GM12865 (cell line): ENCODE data around the gene ELOVL6.

Source experiments
- DNase-seq: peaks from one replicate; pipeline ENCODE4 v3.0.0; 2010; ENCODE audit warnings: low read depth
- H3K4me3 ChIP-seq: 2 replicates; pipeline ENCODE4 v1.5.1; 2011; ENCODE audit warnings: mild to moderate bottlenecking, low read depth, low read length, control low read depth
- CTCF ChIP-seq: IDR thresholded peaks from 2 replicates; pipeline ENCODE4 v1.5.1; 2011; ENCODE audit warnings: low read length, control low read depth, low read depth, inconsistent platforms; ENCODE audit not compliant: insufficient read depth; ENCODE audit errors: missing control alignments

Gene ELOVL6

GRCh38 chr4:110172972-110173371, 25.4 kb downstream of the ELOVL6 start:
- no peak for DNase-seq
- no peak for TF ChIP-seq CTCF
- no peak overlapping the region for H3K4me3 ChIP-seq

GRCh38 chr4:110171971-110172370, 26.4 kb downstream of the ELOVL6 start:
- no peak overlapping the region for H3K4me3 ChIP-seq
- TF ChIP-seq CTCF = no peak
- DNase-seq = no peak

DNA sequence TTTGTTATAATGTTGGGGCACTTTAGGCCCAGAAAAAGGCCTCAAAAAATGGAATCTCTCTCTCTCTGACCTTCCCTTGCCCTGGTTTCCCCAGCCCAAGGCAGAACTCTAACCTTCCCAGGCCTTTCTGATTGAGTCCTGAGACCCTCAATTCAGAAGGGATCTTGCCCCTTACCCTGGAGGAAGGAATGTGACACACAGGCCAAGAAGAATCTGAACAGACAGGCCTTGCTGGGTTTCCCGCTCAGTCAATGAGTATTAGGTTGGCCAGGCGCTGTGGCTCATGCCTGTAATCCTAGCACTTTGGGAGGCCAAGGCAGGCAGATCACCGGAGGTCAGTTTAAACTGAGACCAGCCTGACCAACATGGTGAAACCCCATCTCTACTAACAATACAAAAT, 27.6 kb downstream of the ELOVL6 start:
- no peak overlapping the region for H3K4me3 ChIP-seq
- DNase-seq = no peak
- TF ChIP-seq CTCF = no peak

DNA sequence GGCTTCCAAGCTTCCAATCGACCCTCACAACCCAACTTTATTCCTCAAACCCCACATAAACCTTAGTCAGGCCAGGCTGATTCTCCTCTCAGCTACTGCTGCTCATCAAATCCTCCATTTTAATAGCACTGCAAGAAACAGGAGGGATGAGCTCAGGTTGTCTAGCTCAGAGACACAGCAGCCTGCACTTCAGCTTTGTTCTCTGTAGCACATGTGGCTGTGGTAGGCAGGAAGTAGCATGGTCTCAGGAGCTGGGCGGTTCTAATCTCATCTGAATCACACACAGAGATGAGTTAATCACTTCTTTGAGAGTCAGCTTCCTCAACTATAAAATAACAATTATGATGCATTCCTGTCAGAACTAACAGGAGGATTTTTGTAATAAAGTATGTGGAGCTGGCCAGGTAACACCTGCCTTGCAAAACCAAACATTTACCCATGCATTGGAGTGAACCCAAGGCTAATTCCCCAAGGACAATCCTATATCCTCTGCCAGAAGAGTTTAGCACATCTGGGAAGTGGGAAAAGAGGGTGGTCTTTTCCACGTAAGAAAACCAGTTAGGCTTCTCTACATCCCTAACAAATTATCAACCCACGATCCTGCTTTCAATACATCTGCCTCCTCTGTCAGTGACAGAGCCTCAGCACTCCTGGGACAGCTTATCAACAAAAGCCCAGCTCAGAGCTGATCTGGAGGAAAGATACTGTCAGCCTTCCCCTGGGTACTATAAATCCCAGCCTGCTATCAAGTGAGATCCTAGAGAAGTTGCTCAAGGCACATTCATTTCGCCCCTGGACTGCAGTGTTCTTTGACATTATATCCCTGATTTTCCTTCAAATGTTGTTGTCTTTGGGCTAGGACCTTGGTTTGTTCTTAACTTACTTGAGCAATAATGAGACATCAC, 32.8 kb downstream of the ELOVL6 start:
- no peak overlapping the region for H3K4me3 ChIP-seq
- peak; percentile 43 for DNase-seq
- TF ChIP-seq CTCF = no peak

GRCh38 chr4:110164856-110165255, 33.6 kb downstream of the ELOVL6 start:
- TF ChIP-seq CTCF = no peak
- DNase-seq = no peak
- no peak overlapping the region for H3K4me3 ChIP-seq

- H3K4me3 ChIP-seq = no peak overlapping the region
- no peak for TF ChIP-seq CTCF
- no peak for DNase-seq
Measured at GRCh38 chr4:110164251-110164650, 34.2 kb downstream of the ELOVL6 start.
